CD4-positive, alpha-beta T cell (primary cell): ENCODE data around the gene APBA2. TPM values are rescaled to one million over a fixed set of nuclear protein-coding genes. Genes with fewer than 3 reads are reported as not detected.

ENCODE experiments used
- ATAC-seq: fragments of 200-7000 bp; cut with Tn5 transposase; one replicate; pipeline ENCODE4 v1.10.0; 2022; ENCODE audit warnings: mild to moderate bottlenecking; ENCODE audit not compliant: poor library complexity
- CTCF ChIA-PET: fragments of 350-600 bp; sonication (Branson Sonifier 250); formaldehyde crosslinking; loops from one replicate; lab custom pipeline; 2021; ENCODE audit warnings: antibody characterized with exemption, inconsistent platforms; lab: Charles Lee
- POLR2A ChIA-PET: fragments of 350-600 bp; sonication (Branson Sonifier 250); formaldehyde crosslinking; loops from one replicate; lab custom pipeline; 2021; ENCODE audit warnings: antibody characterized with exemption, inconsistent platforms; lab: Charles Lee
- DNase-seq, 14 experiments: peaks; one replicate each; pipeline ENCODE4 v3.0.0-alpha.2; 2013 to 2020; ENCODE audit warnings: mixed read lengths in 2 of 14
- H3K27ac ChIP-seq, 2 donors: one replicate each; pipeline versions ENCODE4 v1.5.1 to v1.7.0; 2013; ENCODE audit warnings: low read length in 2 of 2, low read depth in 1 of 2, mild to moderate bottlenecking in 1 of 2
- H3K27me3 ChIP-seq, 2 experiments: 1 replicate in 1 of 2; 2 replicates in 1 of 2; pipeline versions ENCODE4 v1.6.1 to v1.7.0; 2013; ENCODE audit warnings: low read length in 2 of 2, control low read depth in 1 of 2, mild to moderate bottlenecking in 1 of 2, moderate library complexity in 1 of 2; ENCODE audit not compliant: insufficient read depth in 2 of 2, control insufficient read depth in 1 of 2
- H3K36me3 ChIP-seq: one replicate; pipeline ENCODE4 v1.6.1; 2013; ENCODE audit warnings: low read length, control low read depth; ENCODE audit not compliant: insufficient read depth
- H3K4me1 ChIP-seq: one replicate; pipeline ENCODE4 v1.6.1; 2013; ENCODE audit warnings: low read length, control low read depth; ENCODE audit not compliant: insufficient read depth
- H3K4me3 ChIP-seq: one replicate; pipeline ENCODE4 v1.5.1; 2013; ENCODE audit warnings: mild to moderate bottlenecking, low read length, moderate library complexity
- H3K9me3 ChIP-seq, 2 experiments: 1 replicate in 1 of 2; 2 replicates in 1 of 2; pipeline versions ENCODE4 v1.6.1 to v1.7.0; 2013; ENCODE audit warnings: low read length in 2 of 2, mild to moderate bottlenecking in 2 of 2, control low read depth in 1 of 2, moderate library complexity in 1 of 2; ENCODE audit not compliant: control insufficient read depth in 1 of 2, insufficient read depth in 1 of 2
- H3K27ac Mint-ChIP-seq: one replicate; pipeline ENCODE4 v1.8.0; 2020; ENCODE audit warnings: mixed read lengths
- H3K27me3 Mint-ChIP-seq: one replicate; pipeline ENCODE4 v1.8.0; 2021; ENCODE audit warnings: mixed read lengths
- H3K36me3 Mint-ChIP-seq: one replicate; pipeline ENCODE4 v1.8.0; 2021; ENCODE audit warnings: low read depth, mixed read lengths
- H3K4me1 Mint-ChIP-seq: one replicate; pipeline ENCODE4 v1.8.0; 2021; ENCODE audit warnings: low read depth, mixed read lengths
- H3K4me3 Mint-ChIP-seq: one replicate; pipeline ENCODE4 v1.8.0; 2020; ENCODE audit warnings: mild to moderate bottlenecking, mixed read lengths
- H3K9me3 Mint-ChIP-seq: one replicate; pipeline ENCODE4 v1.8.0; 2020; ENCODE audit warnings: mixed read lengths
- intact Hi-C, 2 experiments: fragments of 100-400 bp; cut with DNase I in 1 of 2; cut with micrococcal nuclease in 1 of 2; formaldehyde crosslinking; loops; one replicate each; pipeline versions ENCODE4 v1.15.1 to v1.9.0; 2023 to 2025; cut with DNase I, micrococcal nuclease
- total RNA-seq, 174 experiments: library from RNA in 2 of 174; stranded (reverse) in 2 of 174; gene quantifications; one replicate each; pipeline ENCODE4 v1.2.3 and lab custom pipeline; 2021 to 2026
- TF ChIP-seq, protein P1 (sequence below): fragments of 200-600 bp; IDR thresholded peaks from one replicate; pipeline ENCODE4 v1.8.0; 2022; ENCODE audit warnings: antibody characterized with exemption, mild to moderate bottlenecking

The APBA2 gene
- total RNA-seq, 2 experiments from 2014 or later = 123 to 126 TPM

DNA sequence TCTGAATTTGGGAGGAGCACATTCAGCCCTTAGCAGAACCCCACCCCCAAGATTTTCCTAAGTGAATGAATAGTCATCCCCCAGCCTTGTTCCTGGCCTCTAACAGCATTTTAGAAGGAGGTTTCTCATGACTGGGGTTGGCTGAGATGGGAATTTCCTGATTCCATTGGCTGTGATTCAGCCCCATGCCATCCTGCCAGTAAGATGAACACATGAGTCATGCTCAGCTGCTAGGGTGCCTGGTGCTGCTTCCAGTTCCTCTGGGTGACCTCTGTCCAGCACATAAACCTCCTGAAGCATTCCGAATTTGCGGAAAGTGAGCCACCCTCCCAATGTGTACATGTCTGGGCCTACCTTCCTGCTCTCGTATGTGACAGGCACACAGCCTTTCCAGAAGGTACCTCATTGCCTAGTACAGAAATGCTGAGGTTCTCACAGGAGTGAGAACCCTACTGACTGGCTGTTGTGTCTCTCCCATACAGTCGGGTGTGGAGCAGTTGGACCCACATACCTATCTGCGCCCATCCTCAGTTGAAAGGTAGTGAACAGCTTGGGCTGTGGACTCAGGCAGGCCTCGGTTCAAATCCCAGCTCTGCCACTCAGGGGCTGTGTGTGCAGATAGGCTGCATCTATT, 91.7 kb downstream of the APBA2 start:
- ATAC-seq = no peak
- Histone ChIP-seq H3K27ac (no peak overlapping the region), H3K9me3 (no peaks in the 10 kb centered on the region), H3K4me3 (no peak overlapping the region), H3K36me3 (no peaks in the 10 kb centered on the region), H3K4me1 (peaks cover 8% of the 10 kb centered on the region), H3K27me3 (no peaks in the 10 kb centered on the region)
- Mint-ChIP-seq H3K36me3 (peaks cover 6% of the 10 kb centered on the region), H3K4me3 (no peak overlapping the region), H3K27ac (no peak overlapping the region), H3K27me3 (no peaks in the 10 kb centered on the region), H3K9me3 (no peaks in the 10 kb centered on the region), H3K4me1 (peaks cover 67% of the 10 kb centered on the region)
- TF ChIP-seq, protein P1, sequence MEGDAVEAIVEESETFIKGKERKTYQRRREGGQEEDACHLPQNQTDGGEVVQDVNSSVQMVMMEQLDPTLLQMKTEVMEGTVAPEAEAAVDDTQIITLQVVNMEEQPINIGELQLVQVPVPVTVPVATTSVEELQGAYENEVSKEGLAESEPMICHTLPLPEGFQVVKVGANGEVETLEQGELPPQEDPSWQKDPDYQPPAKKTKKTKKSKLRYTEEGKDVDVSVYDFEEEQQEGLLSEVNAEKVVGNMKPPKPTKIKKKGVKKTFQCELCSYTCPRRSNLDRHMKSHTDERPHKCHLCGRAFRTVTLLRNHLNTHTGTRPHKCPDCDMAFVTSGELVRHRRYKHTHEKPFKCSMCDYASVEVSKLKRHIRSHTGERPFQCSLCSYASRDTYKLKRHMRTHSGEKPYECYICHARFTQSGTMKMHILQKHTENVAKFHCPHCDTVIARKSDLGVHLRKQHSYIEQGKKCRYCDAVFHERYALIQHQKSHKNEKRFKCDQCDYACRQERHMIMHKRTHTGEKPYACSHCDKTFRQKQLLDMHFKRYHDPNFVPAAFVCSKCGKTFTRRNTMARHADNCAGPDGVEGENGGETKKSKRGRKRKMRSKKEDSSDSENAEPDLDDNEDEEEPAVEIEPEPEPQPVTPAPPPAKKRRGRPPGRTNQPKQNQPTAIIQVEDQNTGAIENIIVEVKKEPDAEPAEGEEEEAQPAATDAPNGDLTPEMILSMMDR = no peak
- intact Hi-C loops = loop anchor here (2.0 to 10.0 kb wide), 5 partner anchors 15 to 190 kb away; no protein-coding TSS in a partner anchor
- ChIA-PET CTCF (no interaction called here), POLR2A (no interaction called here)
- no peak for DNase-seq

DNA sequence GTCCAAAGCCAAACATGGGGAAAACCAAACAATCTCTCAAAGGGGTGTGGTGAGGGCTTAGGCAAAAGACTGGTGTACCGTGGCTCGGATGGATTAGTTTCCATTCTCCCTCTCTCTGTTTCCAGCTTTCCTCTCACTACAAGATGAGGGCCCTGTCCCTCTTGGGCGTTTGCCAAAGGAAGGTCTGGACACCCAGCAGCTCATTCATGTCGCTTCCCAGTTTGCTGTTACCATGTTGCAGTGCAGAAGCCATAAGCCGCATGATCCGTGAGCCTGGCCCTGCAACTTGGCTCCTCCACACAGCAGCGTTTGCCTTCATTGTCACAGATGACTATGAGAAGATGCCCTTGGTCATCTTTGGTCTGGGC, 92.2 kb downstream of the APBA2 start:
- TF ChIP-seq, protein P1 = no peak
- Histone ChIP-seq H3K27ac (no peak overlapping the region), H3K4me3 (no peak overlapping the region), H3K9me3 (no peaks in the 10 kb centered on the region), H3K36me3 (no peaks in the 10 kb centered on the region), H3K27me3 (no peaks in the 10 kb centered on the region), H3K4me1 (peaks cover 8% of the 10 kb centered on the region)
- Mint-ChIP-seq H3K4me3 (no peak overlapping the region), H3K4me1 (peaks cover 67% of the 10 kb centered on the region), H3K27ac (no peak overlapping the region), H3K27me3 (no peaks in the 10 kb centered on the region), H3K36me3 (peaks cover 6% of the 10 kb centered on the region), H3K9me3 (no peaks in the 10 kb centered on the region)
- CTCF ChIA-PET = no interaction called here
- no peak for ATAC-seq
- POLR2A ChIA-PET = no interaction called here
- intact Hi-C loops = loop anchor here (2.0 to 10.0 kb wide), 5 partner anchors 15 to 191 kb away; no protein-coding TSS in a partner anchor
- no peak for DNase-seq

DNA sequence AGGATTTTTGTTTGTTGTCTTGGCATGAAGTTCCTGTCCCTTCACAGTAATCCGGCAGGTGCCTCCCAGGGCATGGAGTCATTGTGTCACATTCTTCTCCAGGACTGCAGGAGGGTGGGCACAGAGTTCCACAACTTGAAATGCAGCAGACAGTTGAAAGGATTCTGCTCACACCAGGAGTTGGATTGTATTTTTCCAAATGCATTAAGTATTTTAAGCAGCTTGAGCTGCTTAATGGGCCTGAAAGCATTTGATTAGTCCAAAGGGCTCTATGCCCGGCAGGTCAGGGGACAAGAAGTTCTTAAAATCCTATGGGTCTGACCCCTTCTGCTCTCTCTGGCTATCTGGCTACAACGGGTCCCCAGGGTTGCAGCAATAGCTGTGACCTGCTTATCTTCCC, 92.9 kb downstream of the APBA2 start:
- peaks cover 61% of the 10 kb centered on the region for H3K4me1 Mint-ChIP-seq
- no peaks in the 10 kb centered on the region for H3K9me3 ChIP-seq
- POLR2A ChIA-PET = interaction anchor here (0.7 kb wide), 1 partner anchor 58 kb away, joined by 4 read pairs; no protein-coding TSS in a partner anchor
- peaks cover 6% of the 10 kb centered on the region for H3K36me3 Mint-ChIP-seq
- H3K9me3 Mint-ChIP-seq = no peaks in the 10 kb centered on the region
- no peak overlapping the region for H3K4me3 ChIP-seq
- H3K4me1 ChIP-seq = peaks cover 8% of the 10 kb centered on the region
- H3K27ac Mint-ChIP-seq = no peak overlapping the region
- H3K27me3 Mint-ChIP-seq = no peaks in the 10 kb centered on the region
- no peaks in the 10 kb centered on the region for H3K27me3 ChIP-seq
- H3K4me3 Mint-ChIP-seq = no peak overlapping the region
- ATAC-seq = no peak
- TF ChIP-seq, protein P1 = no peak
- H3K36me3 ChIP-seq = no peaks in the 10 kb centered on the region
- CTCF ChIA-PET = no interaction called here
- H3K27ac ChIP-seq = no peak overlapping the region
- intact Hi-C loops = loop anchor here (2.0 to 10.0 kb wide), 5 partner anchors 16 to 191 kb away; no protein-coding TSS in a partner anchor
- DNase-seq = no peak
